HepG2 (cell line): ENCODE data around the gene ADAM19. TPM values are rescaled to one million over a fixed set of nuclear protein-coding genes. Genes with fewer than 3 reads are reported as not detected.

Experiments
- ATAC-seq: fragments of 200-7000 bp; cut with Tn5 transposase; 3 replicates; pipeline ENCODE4 v1.9.1; 2020; ENCODE audit warnings: mild to moderate bottlenecking, moderate library complexity
- BruUV-seq: library from RNA; stranded (reverse); fragments of 400-500 nt; replicated peaks from 2 replicates; lab custom pipeline; 2021; lab: Mats Ljungman, UMichigan
- CTCF ChIA-PET: fragments of 300-600 bp; formaldehyde crosslinking; extraction: SDS; loops from one replicate; lab custom pipeline; 2021; ENCODE audit warnings: low total read pairs, inconsistent platforms, low intra/inter-chr PET ratio; lab: Yijun Ruan, JAX
- POLR2A ChIA-PET: fragments of 350-600 bp; sonication (Branson Sonifier 250); formaldehyde crosslinking; loops from one replicate; lab custom pipeline; 2020; ENCODE audit warnings: antibody characterized with exemption, inconsistent platforms; lab: Yijun Ruan, JAX
- DNase-seq: peaks from one replicate; pipeline ENCODE4 v3.0.0-alpha.2; 2015; ENCODE audit warnings: low spot score
- FAIRE-seq: peaks from 3 replicates; lab custom pipeline; 2011; peaks lifted over from hg19 to GRCh38; lab: Jason Lieb, UNC
- H2AFZ ChIP-seq: one replicate; pipeline ENCODE4 v1.6.1; 2011; ENCODE audit warnings: low read length, inconsistent platforms
- H3K27ac ChIP-seq: fragments of 300-600 bp; 3 replicates; pipeline ENCODE4 v1.8.0; 2011; ENCODE audit warnings: mixed run types, mild to moderate bottlenecking, mixed read lengths, low read length, inconsistent platforms; ENCODE audit not compliant: insufficient read depth; ENCODE audit errors: extremely low read length
- H3K27me3 ChIP-seq, 2 experiments: fragments of 200-600 bp in 1 of 2; 2 replicates in 1 of 2; 3 replicates in 1 of 2; pipeline versions ENCODE4 v1.6.0 to v1.8.0; 2011; ENCODE audit warnings: low read length in 2 of 2, mild to moderate bottlenecking in 2 of 2, moderate library complexity in 2 of 2, inconsistent platforms in 1 of 2; ENCODE audit not compliant: insufficient read depth in 2 of 2, control insufficient read depth in 1 of 2
- H3K36me3 ChIP-seq, 2 experiments: fragments of 200-600 bp in 1 of 2; replicated peaks in 1 of 2; 2 replicates in 1 of 2; 3 replicates in 1 of 2; pipeline versions ENCODE4 v1.5.1 to v1.8.0; 2011; ENCODE audit warnings: low read length in 2 of 2, inconsistent platforms in 1 of 2; ENCODE audit not compliant: insufficient read depth in 2 of 2, control insufficient read depth in 1 of 2
- H3K4me1 ChIP-seq: 2 replicates; pipeline ENCODE4 v1.5.1; 2012; ENCODE audit warnings: low read length, inconsistent platforms; ENCODE audit not compliant: insufficient read depth
- H3K4me2 ChIP-seq: 2 replicates; pipeline ENCODE4 v1.6.0; 2011; ENCODE audit warnings: low read depth, low read length, inconsistent platforms
- H3K4me3 ChIP-seq, 3 experiments: fragments of 200-600 bp in 1 of 3; sonication (generic), shearing (Covaris generic) in 1 of 3; replicated peaks in 1 of 3; 2 replicates each; pipeline ENCODE4 v1.5.1; 2011 to 2016; ENCODE audit warnings: low read length in 3 of 3, inconsistent platforms in 2 of 3, low read depth in 2 of 3, mild to moderate bottlenecking in 2 of 3, control low read depth in 1 of 3, mixed read lengths in 1 of 3; ENCODE audit not compliant: insufficient read depth in 1 of 3
- H3K79me2 ChIP-seq: one replicate; pipeline ENCODE4 v1.6.1; 2011; ENCODE audit warnings: low read length, inconsistent platforms; ENCODE audit not compliant: insufficient read depth
- H3K9ac ChIP-seq: 2 replicates; pipeline ENCODE4 v1.6.0; 2011; ENCODE audit warnings: mild to moderate bottlenecking, low read depth, low read length, inconsistent platforms; ENCODE audit not compliant: insufficient read depth
- H3K9me3 ChIP-seq: 2 replicates; pipeline ENCODE4 v1.5.1; 2012; ENCODE audit warnings: mild to moderate bottlenecking, low read length
- H4K20me1 ChIP-seq: 2 replicates; pipeline ENCODE4 v1.6.0; 2011; ENCODE audit warnings: inconsistent platforms, mild to moderate bottlenecking, low read length, moderate library complexity; ENCODE audit not compliant: insufficient read depth
- GABPB1 ChIP-seq: IDR thresholded peaks from 2 replicates; pipeline ENCODE4 v1.6.1; 2016; ENCODE audit warnings: mild to moderate bottlenecking, missing genetic modification reagents, moderate library complexity, missing compliant biosample characterization
- KMT2A ChIP-seq: sonication (generic); formaldehyde crosslinking; IDR thresholded peaks from 2 replicates; pipeline ENCODE4 v1.4.0; 2020; ENCODE audit warnings: missing genetic modification reagents
- MAF1 ChIP-seq: sonication (generic); formaldehyde crosslinking; IDR thresholded peaks from 2 replicates; pipeline ENCODE4 v1.5.0; 2020; ENCODE audit warnings: missing genetic modification reagents, borderline replicate concordance
- ZSCAN25 ChIP-seq: sonication (generic); formaldehyde crosslinking; IDR thresholded peaks from 2 replicates; pipeline ENCODE4 v1.8.0; 2022; ENCODE audit warnings: mild to moderate bottlenecking, missing genetic modification reagents
- WGBS: methylation state at CpG from one replicate; pipeline ENCODE4 v1.1.6; 2017; ENCODE audit warnings: low lambda C conversion rate; 5-methylcytosine and 5-hydroxymethylcytosine counted together
- in situ Hi-C: cut with HindIII; loops from 2 replicates; pipeline ENCODE4 v1.10.0; 2017; ENCODE audit warnings: low pct_unique_long_range_greater_than_20kb; ENCODE audit not compliant: extremely low pct_ligation_motif_present
- intact Hi-C: fragments of 100-400 bp; cut with micrococcal nuclease; formaldehyde crosslinking; loops from one replicate; pipeline ENCODE4 v1.10.0; 2022; ENCODE audit not compliant: unreplicated experiment
- polyA plus RNA-seq, 8 experiments: library from polyadenylated mRNA; depleted of rRNA in 3 of 8; stranded (reverse) in 7 of 8; unstranded in 1 of 8; fragments of >200 nt; fragmentation: Illumina TruSeq in 4 of 8; extraction: Trizol in 4 of 8; gene quantifications; 2 replicates each; pipeline versions ENCODE4 v1.2.1 to v1.2.3, GENCODE V29; 2011 to 2016; ENCODE audit warnings: low read depth in 4 of 8, missing spikeins in 1 of 8, mixed read lengths in 1 of 8; ENCODE audit not compliant: insufficient read depth in 1 of 8
- total RNA-seq, 5 experiments: library from RNA; depleted of rRNA; stranded (reverse); fragments of >200 nt; fragmentation: Illumina TruSeq; extraction: Trizol; gene quantifications; 2 replicates each; pipeline ENCODE4 v1.2.3, GENCODE V29; 2016; ENCODE audit warnings: low read depth in 1 of 5
- TF ChIP-seq, protein P1 (sequence below): sonication (generic); formaldehyde crosslinking; IDR thresholded peaks from 2 replicates; pipeline ENCODE4 v1.4.0; 2020; ENCODE audit warnings: missing genetic modification reagents, low read depth, mild to moderate bottlenecking, borderline replicate concordance
- TF ChIP-seq, protein P2 (sequence below), 2 experiments: sonication (generic) in 1 of 2; formaldehyde crosslinking in 1 of 2; IDR thresholded peaks; 2 replicates each; pipeline versions ENCODE4 v1.5.1 to v1.6.1; 2011 to 2020; ENCODE audit warnings: borderline replicate concordance in 1 of 2, low read depth in 1 of 2, low read length in 1 of 2, mild to moderate bottlenecking in 1 of 2, missing genetic modification reagents in 1 of 2, moderate library complexity in 1 of 2
- TF ChIP-seq, protein P3 (sequence below): sonication (generic); formaldehyde crosslinking; IDR thresholded peaks from one replicate; pipeline ENCODE4 v1.5.1; 2020; ENCODE audit warnings: mild to moderate bottlenecking, missing genetic modification reagents; ENCODE audit errors: not compliant biosample characterization
- TF ChIP-seq, protein P4 (sequence below): sonication (generic); IDR thresholded peaks from 2 replicates; pipeline ENCODE4 v1.6.1; 2016; ENCODE audit warnings: low read depth, borderline replicate concordance

Gene ADAM19
- total and polyA plus RNA-seq, 2 of the 13 experiments (the other 11 are each of a cell fraction or from before 2014, with no cell fraction given) = 0.38 to 0.74 TPM

DNA sequence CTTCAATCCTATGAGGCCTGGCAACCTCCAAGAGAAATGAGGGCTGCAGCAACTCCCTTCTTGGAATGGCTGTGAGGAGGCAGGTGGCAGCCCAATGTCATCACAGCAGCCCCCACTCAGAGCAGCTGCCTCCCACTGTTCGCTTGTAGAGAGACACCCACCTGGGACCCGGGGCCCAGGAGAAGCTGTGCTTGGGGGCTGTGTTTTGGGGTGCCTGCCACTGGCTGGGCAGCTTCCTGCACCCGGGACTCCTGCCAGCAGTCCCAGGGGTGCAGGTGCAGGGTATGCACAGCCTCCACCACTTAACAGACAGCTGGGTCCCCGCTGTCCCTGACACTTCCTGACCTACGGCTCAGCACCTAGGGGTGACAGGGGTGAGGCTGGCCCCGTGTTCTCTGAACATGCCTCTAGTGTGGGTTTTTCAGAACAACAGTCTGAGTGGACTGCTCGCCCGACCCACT is 89.3 kb downstream of the ADAM19 start:
- TF ChIP-seq, protein P1, sequence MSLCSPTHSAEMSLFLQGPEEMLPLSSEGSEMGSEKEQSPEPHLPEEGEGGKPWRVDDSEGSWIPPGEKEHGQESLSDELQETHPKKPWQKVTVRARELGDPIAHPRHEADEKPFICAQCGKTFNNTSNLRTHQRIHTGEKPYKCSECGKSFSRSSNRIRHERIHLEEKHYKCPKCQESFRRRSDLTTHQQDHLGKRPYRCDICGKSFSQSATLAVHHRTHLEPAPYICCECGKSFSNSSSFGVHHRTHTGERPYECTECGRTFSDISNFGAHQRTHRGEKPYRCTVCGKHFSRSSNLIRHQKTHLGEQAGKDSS = no peak
- TF ChIP-seq MAF1 (CRISPR knock-in tag) (no peak), KMT2A (CRISPR knock-in tag) (no peak), GABPB1 (CRISPR knock-in tag) (no peak), ZSCAN25 (CRISPR knock-in tag) (peak; percentile 51; the same call in 1 of the 2 replicates)
- TF ChIP-seq, protein P2, sequence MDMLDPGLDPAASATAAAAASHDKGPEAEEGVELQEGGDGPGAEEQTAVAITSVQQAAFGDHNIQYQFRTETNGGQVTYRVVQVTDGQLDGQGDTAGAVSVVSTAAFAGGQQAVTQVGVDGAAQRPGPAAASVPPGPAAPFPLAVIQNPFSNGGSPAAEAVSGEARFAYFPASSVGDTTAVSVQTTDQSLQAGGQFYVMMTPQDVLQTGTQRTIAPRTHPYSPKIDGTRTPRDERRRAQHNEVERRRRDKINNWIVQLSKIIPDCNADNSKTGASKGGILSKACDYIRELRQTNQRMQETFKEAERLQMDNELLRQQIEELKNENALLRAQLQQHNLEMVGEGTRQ (IDR thresholded peaks at IDR 0.05; ENCODE audit: low read depth, low read length) = no peak
- TF ChIP-seq, protein P2 (CRISPR knock-in tag; IDR thresholded peaks at IDR 0.05; ENCODE audit: borderline replicate concordance) = no peak
- TF ChIP-seq, protein P3, sequence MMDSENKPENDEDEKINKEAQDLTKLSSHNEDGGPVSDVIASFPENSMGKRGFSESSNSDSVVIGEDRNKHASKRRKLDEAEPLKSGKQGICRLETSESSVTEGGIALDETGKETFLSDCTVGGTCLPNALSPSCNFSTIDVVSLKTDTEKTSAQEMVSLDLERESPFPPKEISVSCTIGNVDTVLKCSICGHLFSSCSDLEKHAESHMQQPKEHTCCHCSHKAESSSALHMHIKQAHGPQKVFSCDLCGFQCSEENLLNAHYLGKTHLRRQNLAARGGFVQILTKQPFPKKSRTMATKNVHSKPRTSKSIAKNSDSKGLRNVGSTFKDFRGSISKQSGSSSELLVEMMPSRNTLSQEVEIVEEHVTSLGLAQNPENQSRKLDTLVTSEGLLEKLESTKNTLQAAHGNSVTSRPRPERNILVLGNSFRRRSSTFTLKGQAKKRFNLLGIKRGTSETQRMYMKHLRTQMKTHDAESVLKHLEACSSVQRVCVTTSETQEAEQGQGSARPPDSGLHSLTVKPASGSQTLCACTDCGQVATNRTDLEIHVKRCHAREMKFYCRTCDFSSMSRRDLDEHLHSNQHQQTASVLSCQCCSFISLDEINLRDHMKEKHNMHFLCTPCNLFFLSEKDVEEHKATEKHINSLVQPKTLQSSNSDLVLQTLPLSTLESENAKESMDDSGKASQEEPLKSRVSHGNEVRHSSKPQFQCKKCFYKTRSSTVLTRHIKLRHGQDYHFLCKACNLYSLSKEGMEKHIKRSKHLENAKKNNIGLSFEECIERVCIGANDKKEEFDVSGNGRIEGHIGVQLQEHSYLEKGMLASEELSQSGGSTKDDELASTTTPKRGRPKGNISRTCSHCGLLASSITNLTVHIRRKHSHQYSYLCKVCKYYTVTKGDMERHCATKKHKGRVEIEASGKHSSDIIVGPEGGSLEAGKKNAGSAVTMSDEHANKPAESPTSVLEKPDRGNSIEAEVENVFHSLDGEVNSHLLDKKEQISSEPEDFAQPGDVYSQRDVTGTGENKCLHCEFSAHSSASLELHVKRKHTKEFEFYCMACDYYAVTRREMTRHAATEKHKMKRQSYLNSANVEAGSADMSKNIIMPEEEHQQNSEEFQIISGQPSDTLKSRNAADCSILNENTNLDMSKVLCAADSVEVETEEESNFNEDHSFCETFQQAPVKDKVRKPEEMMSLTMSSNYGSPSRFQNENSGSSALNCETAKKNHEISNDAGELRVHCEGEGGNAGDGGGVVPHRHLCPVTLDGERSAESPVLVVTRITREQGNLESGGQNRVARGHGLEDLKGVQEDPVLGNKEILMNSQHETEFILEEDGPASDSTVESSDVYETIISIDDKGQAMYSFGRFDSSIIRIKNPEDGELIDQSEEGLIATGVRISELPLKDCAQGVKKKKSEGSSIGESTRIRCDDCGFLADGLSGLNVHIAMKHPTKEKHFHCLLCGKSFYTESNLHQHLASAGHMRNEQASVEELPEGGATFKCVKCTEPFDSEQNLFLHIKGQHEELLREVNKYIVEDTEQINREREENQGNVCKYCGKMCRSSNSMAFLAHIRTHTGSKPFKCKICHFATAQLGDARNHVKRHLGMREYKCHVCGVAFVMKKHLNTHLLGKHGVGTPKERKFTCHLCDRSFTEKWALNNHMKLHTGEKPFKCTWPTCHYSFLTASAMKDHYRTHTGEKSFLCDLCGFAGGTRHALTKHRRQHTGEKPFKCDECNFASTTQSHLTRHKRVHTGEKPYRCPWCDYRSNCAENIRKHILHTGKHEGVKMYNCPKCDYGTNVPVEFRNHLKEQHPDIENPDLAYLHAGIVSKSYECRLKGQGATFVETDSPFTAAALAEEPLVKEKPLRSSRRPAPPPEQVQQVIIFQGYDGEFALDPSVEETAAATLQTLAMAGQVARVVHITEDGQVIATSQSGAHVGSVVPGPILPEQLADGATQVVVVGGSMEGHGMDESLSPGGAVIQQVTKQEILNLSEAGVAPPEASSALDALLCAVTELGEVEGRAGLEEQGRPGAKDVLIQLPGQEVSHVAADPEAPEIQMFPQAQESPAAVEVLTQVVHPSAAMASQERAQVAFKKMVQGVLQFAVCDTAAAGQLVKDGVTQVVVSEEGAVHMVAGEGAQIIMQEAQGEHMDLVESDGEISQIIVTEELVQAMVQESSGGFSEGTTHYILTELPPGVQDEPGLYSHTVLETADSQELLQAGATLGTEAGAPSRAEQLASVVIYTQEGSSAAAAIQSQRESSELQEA (CRISPR knock-in tag) = peak; percentile 39
- TF ChIP-seq, protein P4, sequence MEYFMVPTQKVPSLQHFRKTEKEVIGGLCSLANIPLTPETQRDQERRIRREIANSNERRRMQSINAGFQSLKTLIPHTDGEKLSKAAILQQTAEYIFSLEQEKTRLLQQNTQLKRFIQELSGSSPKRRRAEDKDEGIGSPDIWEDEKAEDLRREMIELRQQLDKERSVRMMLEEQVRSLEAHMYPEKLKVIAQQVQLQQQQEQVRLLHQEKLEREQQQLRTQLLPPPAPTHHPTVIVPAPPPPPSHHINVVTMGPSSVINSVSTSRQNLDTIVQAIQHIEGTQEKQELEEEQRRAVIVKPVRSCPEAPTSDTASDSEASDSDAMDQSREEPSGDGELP = no peak
- WGBS = 69% methylated on average over 4 of the region's 8 CpGs
- POLR2A ChIA-PET = interaction anchor here (1.3 to 1.4 kb wide), 2 partner anchors 26 to 343 kb away, joined by 3 read pairs; partner anchors contain the start of gene MED7
- ATAC-seq (peak; percentile 40), DNase-seq (no peak), FAIRE-seq (no peak)
- H4K20me1 ChIP-seq = no peaks in the 10 kb centered on the region
- no peaks in the 10 kb centered on the region for H3K36me3 ChIP-seq
- H3K4me2 ChIP-seq = no peak overlapping the region
- H3K4me3 ChIP-seq = no peak overlapping the region
- in situ Hi-C loops (no loop called here), intact Hi-C loops (no loop called here)
- H3K79me2 ChIP-seq = no peaks in the 10 kb centered on the region
- H2AFZ ChIP-seq = no peak overlapping the region
- peaks cover 34% of the 10 kb centered on the region for H3K4me1 ChIP-seq
- CTCF ChIA-PET = no interaction called here
- no peaks in the 10 kb centered on the region for H3K9me3 ChIP-seq
- H3K27ac ChIP-seq = no peak overlapping the region
- no peak overlapping the region for H3K9ac ChIP-seq
- no TSS peak for BruUV-seq
- H3K27me3 ChIP-seq = no peaks in the 10 kb centered on the region
